Epidermal melanocyte (primary cell): Measurements from ENCODE around the gene KCND3.

Experiments
- DNase-seq: peaks from one replicate; pipeline ENCODE4 v3.0.0; 2011; ENCODE audit warnings: low spot score; ENCODE audit not compliant: insufficient read length

Gene KCND3

DNA sequence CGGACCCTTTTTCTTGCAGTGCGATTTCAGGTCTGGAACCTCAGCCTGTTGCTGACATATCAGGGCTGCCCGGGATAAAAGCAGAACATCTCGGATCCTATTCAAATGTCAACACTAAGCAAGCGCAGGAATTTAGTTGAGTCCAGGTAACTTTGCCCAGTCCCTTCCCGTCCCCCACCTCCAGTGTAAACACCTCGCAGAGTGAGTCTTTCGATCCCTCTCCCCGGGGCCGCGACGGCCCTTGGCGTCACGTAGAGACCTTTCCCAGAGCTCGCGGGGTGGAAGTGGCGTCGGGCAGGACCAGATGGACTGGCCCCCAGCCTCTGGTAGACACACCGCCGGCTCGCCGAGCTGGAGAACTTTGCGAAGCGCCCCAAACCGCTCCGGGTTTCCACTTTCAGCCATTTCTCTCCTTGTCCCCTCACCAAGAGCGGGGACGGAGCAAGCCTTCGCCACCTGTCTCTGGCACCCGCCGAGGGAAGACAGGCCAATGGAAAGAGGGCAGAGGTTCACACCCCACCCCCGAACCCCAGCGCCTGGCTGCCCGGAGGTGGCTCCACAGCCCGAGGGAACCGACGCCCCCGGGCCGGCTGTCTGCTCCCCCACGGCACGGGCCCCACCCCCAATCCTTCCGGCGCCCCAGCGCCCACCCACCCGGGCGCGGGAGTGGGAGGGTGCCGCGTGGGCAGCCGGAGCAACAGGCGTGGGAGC lies 570 bp downstream of the KCND3 start:
- DNase-seq, result no peak

GRCh38 chr1:111988377-111988742 lies 1.1 kb downstream of the KCND3 start:
- no peak for DNase-seq

DNA sequence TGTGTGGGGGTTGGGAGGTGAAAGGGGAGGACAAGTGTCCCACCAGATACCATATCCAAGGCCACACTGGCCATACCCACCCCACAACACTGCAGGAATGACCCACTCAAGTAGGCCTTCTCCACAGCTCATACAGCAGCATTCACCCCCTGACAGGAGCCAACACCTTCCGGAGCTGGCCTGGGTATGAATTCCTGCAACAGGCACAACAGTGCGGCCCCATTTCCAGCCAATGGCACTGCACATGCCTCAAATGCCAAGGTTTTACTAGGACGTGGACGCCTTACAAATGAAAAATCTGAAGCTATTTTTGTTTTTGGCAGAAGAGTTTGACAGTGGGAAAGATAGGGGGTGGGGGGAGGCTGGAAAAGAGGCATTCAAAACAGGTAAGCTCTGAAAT lies 2.0 kb downstream of the KCND3 start:
- no peak for DNase-seq

GRCh38 chr1:111983500-111983899 lies 6.0 kb downstream of the KCND3 start:
- no peak for DNase-seq

DNA sequence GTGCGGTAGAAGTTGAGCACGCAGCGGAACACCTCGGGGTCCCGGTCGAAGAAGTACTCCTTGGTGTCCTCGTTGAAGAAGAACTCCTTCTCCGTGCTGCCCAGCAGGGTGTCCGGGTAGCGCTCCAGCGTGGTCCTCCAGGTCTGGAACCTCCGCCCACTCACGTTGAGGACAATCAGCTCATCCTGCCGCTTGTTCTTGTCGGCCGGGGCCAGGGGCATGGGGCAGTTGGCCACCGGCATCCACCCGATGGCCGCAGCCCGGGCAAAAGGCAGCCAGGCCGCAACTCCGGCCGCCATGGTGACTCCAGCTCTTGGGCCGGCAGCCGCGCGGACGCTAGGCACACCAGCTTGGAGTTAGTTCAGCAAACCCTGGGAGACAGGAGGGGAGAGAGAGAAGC lies 7.0 kb downstream of the KCND3 start:
- no peak for DNase-seq

GRCh38 chr1:111981871-111982270 lies 7.6 kb downstream of the KCND3 start:
- DNase-seq, result no peak

GRCh38 chr1:111981090-111981489 lies 8.4 kb downstream of the KCND3 start:
- no peak for DNase-seq

GRCh38 chr1:111980686-111981085 lies 8.8 kb downstream of the KCND3 start:
- DNase-seq, result no peak

DNA sequence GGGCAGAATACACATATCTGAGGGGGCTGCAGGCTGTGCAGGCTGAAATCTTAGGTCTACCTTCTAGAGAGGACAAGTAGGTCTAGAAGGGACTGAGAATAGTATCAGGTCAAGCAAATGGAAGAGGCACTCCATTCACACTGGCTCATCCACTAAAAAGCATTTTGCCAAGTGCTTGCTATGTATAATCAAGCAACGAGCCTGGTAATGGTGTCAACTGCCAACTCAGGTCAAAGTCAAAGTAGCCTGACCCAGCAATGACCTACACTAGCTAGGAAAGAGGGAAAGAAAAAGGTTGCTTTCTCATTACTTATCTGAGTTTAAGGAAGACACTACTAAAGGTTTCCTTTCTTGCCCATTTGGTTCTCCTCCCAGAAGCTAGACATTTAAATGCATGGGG lies 10.8 kb downstream of the KCND3 start:
- DNase-seq, result no peak

DNA sequence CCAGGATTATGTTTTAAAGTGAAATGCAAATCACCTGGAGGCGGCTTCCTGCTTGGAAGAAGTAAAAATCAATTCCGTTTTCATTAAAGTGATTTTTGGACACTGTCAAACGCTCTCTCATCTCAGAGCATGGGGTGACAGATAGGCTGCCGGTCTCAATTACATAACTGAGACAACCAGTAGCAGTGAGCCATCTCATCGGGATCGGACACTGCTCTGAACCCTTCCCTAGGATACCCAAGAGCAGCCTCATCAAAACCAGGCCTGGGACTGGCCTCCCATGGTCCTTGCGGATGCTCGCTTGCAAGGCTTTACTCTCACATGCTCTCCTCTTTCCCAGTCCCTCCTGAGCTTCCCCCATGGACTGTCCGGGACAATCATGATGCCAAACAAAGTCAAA lies 12.1 kb downstream of the KCND3 start:
- no peak for DNase-seq

DNA sequence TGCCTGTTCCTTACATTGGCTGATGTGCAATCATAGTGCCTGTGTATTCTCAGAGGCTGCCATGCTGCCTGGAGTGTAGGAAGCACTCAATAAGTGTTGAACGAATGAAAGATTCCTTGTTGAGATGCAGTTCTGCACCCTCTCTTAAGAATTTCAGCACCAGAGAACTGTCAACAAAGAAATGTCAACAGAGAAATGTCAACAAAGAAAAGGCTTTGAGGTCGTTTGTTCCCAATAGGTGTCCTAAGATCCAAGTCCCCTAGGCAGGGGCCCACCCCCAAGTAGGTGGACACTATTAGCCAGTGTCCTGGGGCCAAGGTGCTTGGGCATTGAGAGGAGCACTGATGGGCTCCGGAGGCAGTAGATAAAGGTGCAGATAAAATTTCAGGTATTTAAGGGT lies 12.6 kb downstream of the KCND3 start:
- no peak for DNase-seq

DNA sequence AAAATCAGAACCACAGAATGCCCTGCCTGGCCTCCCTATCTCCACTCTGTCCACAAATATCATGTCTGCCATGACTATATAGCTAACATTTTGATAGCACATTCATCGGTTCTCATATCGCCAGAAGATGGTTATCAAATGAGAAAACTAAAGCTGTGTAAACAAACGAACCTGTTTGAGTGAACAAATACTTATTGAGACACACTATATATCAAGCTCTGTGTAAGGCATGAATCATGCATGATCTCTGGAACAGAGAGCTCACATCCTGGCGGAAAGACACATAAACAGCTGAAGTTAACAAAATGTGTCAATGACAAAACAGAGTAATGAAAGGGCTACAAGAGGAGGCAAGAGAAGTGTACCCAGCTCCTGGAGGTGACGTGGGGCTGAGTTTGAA lies 13.1 kb downstream of the KCND3 start:
- no peak for DNase-seq

GRCh38 chr1:111973150-111973790 lies 16.2 kb downstream of the KCND3 start:
- no peak for DNase-seq

DNA sequence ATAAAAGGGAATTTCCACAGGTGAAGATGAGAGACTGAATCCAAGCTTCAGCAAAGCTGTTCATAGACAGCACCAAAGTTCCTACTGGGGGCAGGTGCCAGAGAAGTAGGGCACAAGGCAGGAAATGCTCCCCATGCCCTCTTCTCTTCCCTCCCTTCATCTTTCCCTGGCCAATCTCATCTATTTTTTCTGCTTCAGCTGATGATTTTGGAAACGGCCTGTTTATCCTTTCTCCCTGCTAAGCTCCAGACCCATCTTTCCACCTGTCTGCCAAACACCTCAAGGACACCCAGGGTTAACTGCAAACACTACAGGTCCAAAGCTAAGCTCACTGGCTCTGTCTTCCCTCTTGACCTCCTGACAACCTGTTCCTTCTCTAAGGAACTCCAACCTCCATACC lies 18.1 kb downstream of the KCND3 start:
- no peak for DNase-seq

DNA sequence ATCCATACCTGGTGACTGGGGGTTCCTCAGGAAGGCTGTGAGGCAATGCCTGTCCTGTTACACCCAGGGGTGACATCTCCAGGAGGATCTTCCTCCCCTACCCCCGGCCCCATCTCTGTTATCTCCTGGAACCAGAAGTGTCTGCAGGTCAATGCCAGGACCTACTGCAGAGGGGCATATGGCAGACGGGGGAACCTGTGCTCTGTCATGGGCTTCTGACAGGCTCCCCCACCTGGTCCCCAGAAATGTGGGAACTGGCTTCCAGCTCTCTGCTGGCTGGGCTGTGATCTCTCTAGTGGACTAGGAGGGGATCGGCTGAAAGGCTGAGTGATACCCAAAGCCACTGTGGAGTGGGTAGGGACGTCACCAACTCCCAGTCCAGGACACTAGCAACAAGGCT lies 21.0 kb downstream of the KCND3 start:
- DNase-seq, result no peak

- DNase-seq, result no peak
These were observed 21.6 kb downstream of the KCND3 start for GRCh38 chr1:111967886-111968285.

DNA sequence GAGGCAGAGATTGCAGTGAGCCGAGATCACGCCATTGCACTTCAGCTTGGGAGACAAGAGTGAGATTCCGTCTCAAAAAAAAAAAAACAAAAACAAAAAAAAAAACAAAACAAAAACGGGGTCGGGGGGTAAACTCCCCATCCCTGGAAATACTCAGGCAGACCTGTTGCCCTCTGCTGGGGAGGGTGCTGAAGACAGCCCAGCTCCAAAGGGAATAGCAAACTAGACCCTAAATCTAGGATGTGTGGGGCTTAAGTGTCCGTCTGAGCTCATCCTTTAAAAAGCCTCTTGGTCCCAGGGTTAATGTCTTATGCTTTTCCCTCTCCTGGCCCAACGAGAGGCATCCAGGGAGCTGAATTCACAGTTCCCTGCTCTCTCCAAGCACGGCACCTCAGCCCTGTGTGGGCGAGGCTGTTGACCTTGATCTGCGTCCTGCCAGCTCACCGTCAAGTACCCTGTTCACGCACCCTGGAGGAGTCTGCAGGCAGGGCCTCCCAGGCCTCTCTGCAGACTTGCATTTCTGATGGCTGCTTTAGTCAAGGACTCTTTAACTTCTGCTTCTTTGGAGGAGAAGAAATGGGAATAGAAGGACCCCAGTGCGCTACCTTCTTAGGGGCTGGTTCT lies 22.3 kb downstream of the KCND3 start:
- no peak for DNase-seq

GRCh38 chr1:111965781-111966443 lies 23.6 kb downstream of the KCND3 start:
- no peak for DNase-seq

DNA sequence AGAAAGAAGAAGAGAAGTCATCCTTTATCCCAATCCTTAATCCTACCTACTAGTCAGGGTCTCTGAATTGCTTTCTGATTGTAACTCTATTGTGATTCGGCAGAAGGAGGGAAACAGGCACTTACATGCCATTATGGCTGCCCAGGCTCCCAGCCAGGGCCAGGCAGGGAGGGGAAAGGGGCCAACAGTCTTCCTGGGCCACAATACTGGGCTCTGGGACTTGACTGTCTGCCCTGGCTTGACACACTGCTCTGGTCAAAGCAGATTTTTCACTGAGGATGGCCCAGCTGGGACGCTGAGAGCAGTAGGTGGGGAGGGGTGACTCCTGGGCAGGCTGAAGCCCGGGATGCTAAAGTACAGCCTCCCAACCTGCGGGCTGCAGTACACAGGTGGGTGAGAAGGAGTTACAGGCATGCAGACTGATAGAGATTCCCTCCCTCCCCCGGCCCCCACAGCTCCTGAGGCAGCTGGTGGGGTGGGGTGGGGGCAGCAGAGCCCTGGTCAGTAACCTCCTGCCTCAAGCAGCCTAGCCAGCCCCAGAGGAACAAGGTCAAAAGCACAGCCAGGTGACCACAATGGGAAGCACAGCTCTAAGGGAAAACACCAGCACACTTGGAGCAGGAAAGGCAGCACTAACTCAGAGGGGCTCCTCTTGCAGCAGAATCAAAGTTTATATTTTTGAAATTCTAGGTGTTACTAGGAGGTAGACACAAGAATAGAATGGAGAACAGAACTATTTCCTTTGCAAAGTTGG lies 25.3 kb downstream of the KCND3 start:
- no peak for DNase-seq

DNA sequence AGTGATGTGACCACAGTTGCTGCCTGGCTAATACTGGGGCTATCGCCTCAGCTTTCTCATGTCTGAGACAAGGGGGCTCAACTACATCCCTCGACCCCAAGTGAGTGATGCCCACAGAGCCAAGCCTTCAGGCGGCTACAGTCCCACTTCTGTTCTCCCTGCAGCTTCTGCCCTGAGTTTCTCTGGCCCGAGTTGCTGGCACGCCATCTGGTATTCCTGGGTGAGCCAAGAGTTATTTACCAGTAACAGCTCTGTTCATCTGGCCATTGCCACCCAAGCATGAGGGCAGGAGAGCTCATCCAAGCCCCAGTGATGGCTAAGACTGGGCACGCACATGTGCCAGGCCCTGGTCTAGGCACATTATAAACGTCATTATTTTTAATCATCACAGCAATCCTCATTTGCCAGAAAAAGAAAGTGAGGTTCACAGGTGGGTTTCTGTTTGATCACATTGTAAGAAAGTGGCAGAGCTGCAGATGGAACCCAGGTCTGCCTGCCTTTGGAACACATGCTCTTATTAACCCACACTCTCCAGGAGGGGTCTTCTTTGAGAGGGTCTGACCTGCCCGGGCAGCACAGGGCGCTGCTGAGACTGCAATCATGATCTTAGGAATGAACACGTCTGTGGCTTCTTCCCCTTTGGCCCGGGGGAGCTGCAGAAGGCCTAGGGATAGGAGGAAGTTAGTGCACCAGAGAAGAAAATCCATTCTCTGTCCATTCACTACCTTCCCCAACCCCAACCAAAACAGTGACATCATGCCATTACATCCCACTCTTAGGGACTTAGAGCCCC lies 27.5 kb downstream of the KCND3 start:
- no peak for DNase-seq

- no peak for DNase-seq
These were observed 28.5 kb downstream of the KCND3 start for GRCh38 chr1:111961016-111961415.
